HepG2 (cell line): Measurements from ENCODE around the gene FGFR4.
"Not testable (repeated sequence)": the region's sequence is repeated elsewhere in the genome, so short reads cannot be mapped to it uniquely, and the experiment has no call there.

Experiments used
- CREM ChIP-seq, 2 experiments: sonication (generic) in 1 of 2; formaldehyde crosslinking in 1 of 2; IDR thresholded peaks; 2 replicates each; pipeline versions ENCODE4 v1.4.0 to v1.6.1; 2016 to 2020; ENCODE audit warnings: antibody characterized with exemption in 1 of 2, mild to moderate bottlenecking in 1 of 2, missing genetic modification reagents in 1 of 2
- CTCF ChIP-seq: sonication (generic); formaldehyde crosslinking; IDR thresholded peaks from 2 replicates; pipeline ENCODE4 v1.5.0; 2020; ENCODE audit warnings: mild to moderate bottlenecking, missing genetic modification reagents, moderate library complexity
- HNRNPK ChIP-seq: fragments of 200-400 bp; formaldehyde crosslinking; IDR thresholded peaks from 2 replicates; pipeline ENCODE4 v1.6.1; 2018; ENCODE audit warnings: low read length, low read depth, moderate library complexity, mild to moderate bottlenecking; ENCODE audit not compliant: poor library complexity, severe bottlenecking
- MEIS2 ChIP-seq: sonication (generic); formaldehyde crosslinking; IDR thresholded peaks from 2 replicates; pipeline ENCODE4 v1.9.0; 2021; ENCODE audit warnings: mild to moderate bottlenecking, missing genetic modification reagents
- PRDM10 ChIP-seq: sonication (generic); formaldehyde crosslinking; IDR thresholded peaks from 2 replicates; pipeline ENCODE4 v1.4.0; 2020; ENCODE audit warnings: low read depth, missing genetic modification reagents
- SIN3A ChIP-seq: IDR thresholded peaks from 2 replicates; pipeline ENCODE4 v1.6.1; 2011; ENCODE audit warnings: low read depth, mild to moderate bottlenecking, control low read depth, low read length, borderline replicate concordance
- SRSF9 ChIP-seq: fragments of 200-400 bp; formaldehyde crosslinking; IDR thresholded peaks from 2 replicates; pipeline ENCODE4 v1.6.1; 2018; ENCODE audit warnings: borderline replicate concordance, mild to moderate bottlenecking, low read depth, low read length; ENCODE audit not compliant: insufficient read depth, poor library complexity, severe bottlenecking
- TCF7 ChIP-seq: sonication (generic); IDR thresholded peaks from 2 replicates; pipeline ENCODE4 v1.6.1; 2016; ENCODE audit warnings: antibody characterized with exemption, low read depth

- TF ChIP-seq SRSF9; CTCF; PRDM10; SIN3A; CREM (IDR thresholded peaks at IDR 0.05); CREM (CRISPR knock-in tag; IDR thresholded peaks at IDR 0.05); TCF7; MEIS2 (CRISPR knock-in tag); HNRNPK: not testable (repeated sequence)
Observed at GRCh38 chr5:177048531-177048930, 38.2 kb upstream of the FGFR4 start.
